HEK293 (cell line): ENCODE measurements around the gene MEGF10.

Experiments used
- CTCF ChIA-PET: fragments of 350-600 bp; formaldehyde crosslinking; extraction: SDS; loops from one replicate; lab custom pipeline; 2021; ENCODE audit warnings: antibody characterized with exemption; lab: Yijun Ruan, JAX
- POLR2A ChIA-PET: fragments of 300-600 bp; formaldehyde crosslinking; extraction: SDS; loops from one replicate; lab custom pipeline; 2020; ENCODE audit warnings: antibody characterized with exemption, inconsistent platforms; lab: Yijun Ruan, JAX
- H3K27ac ChIP-seq: fragments of 200-500 bp; sonication (Bioruptor generic); 2 replicates; pipeline ENCODE4 v1.5.1; 2014; ENCODE audit warnings: low read depth, low read length, control low read depth, inconsistent platforms; ENCODE audit errors: extremely low read depth
- H3K36me3 ChIP-seq, 2 experiments: fragments of 200-500 bp in 1 of 2; sonication (Bioruptor generic) in 1 of 2; 1 replicate in 1 of 2; 2 replicates in 1 of 2; pipeline ENCODE4 v1.5.1; 2014 to 2017; ENCODE audit warnings: inconsistent platforms in 2 of 2, low read length in 2 of 2; ENCODE audit not compliant: control insufficient read depth in 2 of 2, insufficient read depth in 1 of 2
- H3K4me1 ChIP-seq: fragments of 200-500 bp; sonication (Bioruptor generic); 2 replicates; pipeline ENCODE4 v1.5.1; 2014; ENCODE audit warnings: mild to moderate bottlenecking, low read length, inconsistent platforms; ENCODE audit not compliant: control insufficient read depth, insufficient read depth
- H3K4me3 ChIP-seq: 2 replicates; pipeline ENCODE4 v1.5.1; 2011; ENCODE audit warnings: low read depth, mild to moderate bottlenecking, control low read depth, low read length, moderate library complexity
- H3K9me3 ChIP-seq: fragments of 200-500 bp; sonication (Bioruptor generic); 2 replicates; pipeline ENCODE4 v1.5.1; 2014; ENCODE audit warnings: low read depth, low read length, inconsistent platforms; ENCODE audit not compliant: control insufficient read depth, insufficient read depth
- HOXA7 ChIP-seq: sonication (generic); formaldehyde crosslinking; IDR thresholded peaks from 2 replicates; pipeline ENCODE4 v1.8.1; 2022; ENCODE audit warnings: missing genetic modification reagents, borderline replicate concordance
- IKZF3 ChIP-seq: fragments of 450-650 bp; IDR thresholded peaks from 2 replicates; pipeline ENCODE4 v1.5.0; 2018; ENCODE audit warnings: missing biosample characterization, mild to moderate bottlenecking, missing genetic modification characterization, moderate library complexity
- OVOL3 ChIP-seq: fragments of 450-650 bp; formaldehyde crosslinking; IDR thresholded peaks from 2 replicates; pipeline ENCODE4 v1.5.1; 2016; ENCODE audit warnings: missing biosample characterization, missing genetic modification characterization
- SETDB1 ChIP-seq: IDR thresholded peaks from one replicate; pipeline ENCODE4 v1.6.1; 2017; ENCODE audit warnings: mild to moderate bottlenecking, low read length, moderate library complexity, mixed read lengths; ENCODE audit not compliant: insufficient read length
- TCF7L2 ChIP-seq: IDR thresholded peaks from 2 replicates; pipeline ENCODE4 v1.6.1; 2011; ENCODE audit warnings: low read depth, mild to moderate bottlenecking, inconsistent platforms, low read length, moderate library complexity, borderline replicate concordance
- YY1 ChIP-seq: fragments of 450-650 bp; formaldehyde crosslinking; IDR thresholded peaks from 2 replicates; pipeline ENCODE4 v1.5.1; 2018; ENCODE audit warnings: missing biosample characterization, missing genetic modification characterization
- ZBTB48 ChIP-seq: fragments of 450-650 bp; formaldehyde crosslinking; IDR thresholded peaks from 2 replicates; pipeline ENCODE4 v1.5.1; 2016; ENCODE audit warnings: missing biosample characterization, missing genetic modification characterization
- ZBTB8A ChIP-seq: fragments of 450-650 bp; formaldehyde crosslinking; IDR thresholded peaks from 2 replicates; pipeline ENCODE4 v1.5.1; 2016; ENCODE audit warnings: missing biosample characterization, missing genetic modification characterization
- ZNF140 ChIP-seq: fragments of 450-650 bp; formaldehyde crosslinking; IDR thresholded peaks from 2 replicates; pipeline ENCODE4 v1.5.1; 2016; ENCODE audit warnings: missing biosample characterization, missing genetic modification characterization
- ZNF202 ChIP-seq: fragments of 450-650 bp; formaldehyde crosslinking; IDR thresholded peaks from 2 replicates; pipeline ENCODE4 v1.5.1; 2016; ENCODE audit warnings: missing biosample characterization, missing genetic modification characterization, borderline replicate concordance
- ZNF292 ChIP-seq: fragments of 450-650 bp; formaldehyde crosslinking; IDR thresholded peaks from 2 replicates; pipeline ENCODE4 v1.5.1; 2016; ENCODE audit warnings: low read depth, missing biosample characterization, missing genetic modification characterization, borderline replicate concordance
- ZNF302 ChIP-seq: fragments of 450-650 bp; formaldehyde crosslinking; IDR thresholded peaks from 2 replicates; pipeline ENCODE4 v1.5.1; 2016; ENCODE audit warnings: missing biosample characterization, missing genetic modification characterization, low read depth
- ZNF362 ChIP-seq: fragments of 450-650 bp; formaldehyde crosslinking; IDR thresholded peaks from 2 replicates; pipeline ENCODE4 v1.5.1; 2016; ENCODE audit warnings: missing biosample characterization, missing genetic modification characterization
- ZNF394 ChIP-seq: fragments of 450-650 bp; formaldehyde crosslinking; IDR thresholded peaks from 2 replicates; pipeline ENCODE4 v1.5.1; 2016; ENCODE audit warnings: missing biosample characterization, missing genetic modification characterization, mild to moderate bottlenecking, moderate library complexity, borderline replicate concordance
- ZNF426 ChIP-seq: fragments of 450-650 bp; formaldehyde crosslinking; IDR thresholded peaks from 2 replicates; pipeline ENCODE4 v1.5.1; 2017; ENCODE audit warnings: missing biosample characterization, missing genetic modification characterization, mild to moderate bottlenecking, inconsistent platforms, moderate library complexity
- ZNF488 ChIP-seq: fragments of 450-650 bp; formaldehyde crosslinking; IDR thresholded peaks from 2 replicates; pipeline ENCODE4 v1.5.1; 2016; ENCODE audit warnings: missing biosample characterization, missing genetic modification characterization
- ZNF501 ChIP-seq: fragments of 450-650 bp; formaldehyde crosslinking; IDR thresholded peaks from 2 replicates; pipeline ENCODE4 v1.5.1; 2016; ENCODE audit warnings: missing biosample characterization, missing genetic modification characterization
- ZNF555 ChIP-seq: fragments of 450-650 bp; formaldehyde crosslinking; conservative IDR thresholded peaks from 2 replicates; pipeline ENCODE4 v1.5.1; 2017; ENCODE audit warnings: missing biosample characterization, mild to moderate bottlenecking, missing genetic modification characterization, inconsistent platforms
- ZNF558 ChIP-seq: fragments of 450-650 bp; formaldehyde crosslinking; IDR thresholded peaks from 2 replicates; pipeline ENCODE4 v1.5.1; 2016; ENCODE audit warnings: missing biosample characterization, missing genetic modification characterization
- ZNF785 ChIP-seq: fragments of 450-650 bp; formaldehyde crosslinking; IDR thresholded peaks from 2 replicates; pipeline ENCODE4 v1.5.1; 2016; ENCODE audit warnings: missing biosample characterization, missing genetic modification characterization
- ZNF843 ChIP-seq: fragments of 450-650 bp; formaldehyde crosslinking; IDR thresholded peaks from 2 replicates; pipeline ENCODE4 v1.5.1; 2016; ENCODE audit warnings: missing biosample characterization, missing genetic modification characterization
- ZSCAN16 ChIP-seq: fragments of 450-650 bp; formaldehyde crosslinking; IDR thresholded peaks from 2 replicates; pipeline ENCODE4 v1.5.1; 2016; ENCODE audit warnings: missing biosample characterization, missing genetic modification characterization
- ZSCAN5A ChIP-seq: fragments of 450-650 bp; formaldehyde crosslinking; IDR thresholded peaks from 2 replicates; pipeline ENCODE4 v1.5.1; 2016; ENCODE audit warnings: missing biosample characterization, missing genetic modification characterization
- TF ChIP-seq, protein P1 (sequence below): fragments of 450-650 bp; formaldehyde crosslinking; IDR thresholded peaks from 2 replicates; pipeline ENCODE4 v1.5.1; 2016; ENCODE audit warnings: missing biosample characterization, missing genetic modification characterization
- TF ChIP-seq, protein P2 (sequence below): fragments of 450-650 bp; formaldehyde crosslinking; IDR thresholded peaks from 2 replicates; pipeline ENCODE4 v1.5.1; 2016; ENCODE audit warnings: missing biosample characterization, missing genetic modification characterization

Gene MEGF10

DNA sequence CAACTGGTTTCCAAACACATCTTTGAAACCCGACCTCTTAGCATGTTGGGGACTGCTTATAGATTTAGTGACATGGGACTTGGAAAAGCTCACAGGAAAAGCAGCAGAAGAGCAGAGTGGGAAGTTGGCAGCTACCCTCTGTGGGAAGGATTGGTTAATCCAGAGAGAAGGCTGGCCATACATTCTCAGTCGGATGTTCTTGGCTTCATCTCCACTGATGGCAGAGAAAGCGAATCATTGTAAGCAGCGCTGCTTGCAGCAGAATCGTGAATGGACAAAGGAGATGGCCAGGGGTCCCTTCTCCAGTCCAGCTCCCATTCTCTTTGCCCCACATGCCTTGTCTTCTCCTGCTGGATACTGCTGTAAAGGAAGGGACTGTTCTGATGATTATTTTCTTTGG is 62.7 kb downstream of the MEGF10 start (continued):
- TF ChIP-seq ZNF785 (tag by site-specific recombination) (no peak), ZNF362 (tag by site-specific recombination) (no peak), ZNF202 (tag by site-specific recombination) (no peak), ZNF302 (tag by site-specific recombination) (no peak), ZNF394 (tag by site-specific recombination) (no peak), YY1 (tag by site-specific recombination) (no peak), OVOL3 (tag by site-specific recombination) (no peak)

GRCh38 chr5:127353796-127354195 is 63.2 kb downstream of the MEGF10 start:
- Histone ChIP-seq H3K9me3 (no peaks in the 10 kb centered on the region), H3K27ac (no peak overlapping the region), H3K4me1 (no peaks in the 10 kb centered on the region), H3K4me3 (no peak overlapping the region)
- POLR2A ChIA-PET: no interaction called here
- CTCF ChIA-PET: interaction anchor here (0.9 kb wide), 2 partner anchors 21 to 137 kb away, joined by 3 read pairs; no protein-coding TSS in a partner anchor
- TF ChIP-seq HOXA7 (CRISPR knock-in tag) (no peak), ZNF843 (no peak), TCF7L2 (no peak), IKZF3 (no peak), ZBTB8A (tag by site-specific recombination) (no peak), ZNF488 (tag by site-specific recombination) (no peak), ZNF140 (no peak), ZNF426 (no peak), ZSCAN16 (no peak), ZNF558 (no peak), ZNF501 (tag by site-specific recombination) (no peak), ZNF555 (tag by site-specific recombination) (no peak), ZNF292 (tag by site-specific recombination) (no peak), ZBTB48 (tag by site-specific recombination) (no peak), ZSCAN5A (tag by site-specific recombination) (no peak), SETDB1 (no peak)
- TF ChIP-seq, protein P1, sequence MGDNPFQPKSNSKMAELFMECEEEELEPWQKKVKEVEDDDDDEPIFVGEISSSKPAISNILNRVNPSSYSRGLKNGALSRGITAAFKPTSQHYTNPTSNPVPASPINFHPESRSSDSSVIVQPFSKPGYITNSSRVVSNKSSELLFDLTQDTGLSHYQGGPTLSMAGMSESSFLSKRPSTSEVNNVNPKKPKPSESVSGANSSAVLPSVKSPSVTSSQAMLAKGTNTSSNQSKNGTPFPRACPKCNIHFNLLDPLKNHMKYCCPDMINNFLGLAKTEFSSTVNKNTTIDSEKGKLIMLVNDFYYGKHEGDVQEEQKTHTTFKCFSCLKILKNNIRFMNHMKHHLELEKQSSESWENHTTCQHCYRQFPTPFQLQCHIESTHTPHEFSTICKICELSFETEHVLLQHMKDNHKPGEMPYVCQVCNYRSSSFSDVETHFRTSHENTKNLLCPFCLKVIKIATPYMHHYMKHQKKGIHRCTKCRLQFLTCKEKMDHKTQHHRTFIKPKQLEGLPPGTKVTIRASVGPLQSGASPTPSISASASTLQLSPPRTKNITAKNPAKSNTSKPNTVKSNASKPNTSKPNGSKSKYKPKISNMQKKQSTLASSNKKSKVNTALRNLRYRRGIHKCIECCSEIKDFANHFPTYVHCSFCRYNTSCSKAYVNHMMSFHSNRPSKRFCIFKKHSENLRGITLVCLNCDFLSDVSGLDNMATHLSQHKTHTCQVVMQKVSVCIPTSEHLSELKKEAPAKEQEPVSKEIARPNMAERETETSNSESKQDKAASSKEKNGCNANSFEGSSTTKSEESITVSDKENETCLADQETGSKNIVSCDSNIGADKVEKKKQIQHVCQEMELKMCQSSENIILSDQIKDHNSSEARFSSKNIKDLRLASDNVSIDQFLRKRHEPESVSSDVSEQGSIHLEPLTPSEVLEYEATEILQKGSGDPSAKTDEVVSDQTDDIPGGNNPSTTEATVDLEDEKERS: no peak
- TF ChIP-seq, protein P2, sequence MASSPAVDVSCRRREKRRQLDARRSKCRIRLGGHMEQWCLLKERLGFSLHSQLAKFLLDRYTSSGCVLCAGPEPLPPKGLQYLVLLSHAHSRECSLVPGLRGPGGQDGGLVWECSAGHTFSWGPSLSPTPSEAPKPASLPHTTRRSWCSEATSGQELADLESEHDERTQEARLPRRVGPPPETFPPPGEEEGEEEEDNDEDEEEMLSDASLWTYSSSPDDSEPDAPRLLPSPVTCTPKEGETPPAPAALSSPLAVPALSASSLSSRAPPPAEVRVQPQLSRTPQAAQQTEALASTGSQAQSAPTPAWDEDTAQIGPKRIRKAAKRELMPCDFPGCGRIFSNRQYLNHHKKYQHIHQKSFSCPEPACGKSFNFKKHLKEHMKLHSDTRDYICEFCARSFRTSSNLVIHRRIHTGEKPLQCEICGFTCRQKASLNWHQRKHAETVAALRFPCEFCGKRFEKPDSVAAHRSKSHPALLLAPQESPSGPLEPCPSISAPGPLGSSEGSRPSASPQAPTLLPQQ (tag by site-specific recombination): no peak
- TF ChIP-seq, all 188 proteins: peak for 0
- no peaks in the 10 kb centered on the region for H3K36me3 ChIP-seq
